HG02588 (cell line): Measurements from ENCODE around the gene AGPAT2.

Source experiments
- ATAC-seq: cut with Tn5 transposase; IDR thresholded peaks from one replicate; pipeline ENCODE4 v1.9.1; 2021; ENCODE audit warnings: mild to moderate bottlenecking, moderate library complexity; ENCODE audit not compliant: unreplicated experiment

AGPAT2 gene

DNA sequence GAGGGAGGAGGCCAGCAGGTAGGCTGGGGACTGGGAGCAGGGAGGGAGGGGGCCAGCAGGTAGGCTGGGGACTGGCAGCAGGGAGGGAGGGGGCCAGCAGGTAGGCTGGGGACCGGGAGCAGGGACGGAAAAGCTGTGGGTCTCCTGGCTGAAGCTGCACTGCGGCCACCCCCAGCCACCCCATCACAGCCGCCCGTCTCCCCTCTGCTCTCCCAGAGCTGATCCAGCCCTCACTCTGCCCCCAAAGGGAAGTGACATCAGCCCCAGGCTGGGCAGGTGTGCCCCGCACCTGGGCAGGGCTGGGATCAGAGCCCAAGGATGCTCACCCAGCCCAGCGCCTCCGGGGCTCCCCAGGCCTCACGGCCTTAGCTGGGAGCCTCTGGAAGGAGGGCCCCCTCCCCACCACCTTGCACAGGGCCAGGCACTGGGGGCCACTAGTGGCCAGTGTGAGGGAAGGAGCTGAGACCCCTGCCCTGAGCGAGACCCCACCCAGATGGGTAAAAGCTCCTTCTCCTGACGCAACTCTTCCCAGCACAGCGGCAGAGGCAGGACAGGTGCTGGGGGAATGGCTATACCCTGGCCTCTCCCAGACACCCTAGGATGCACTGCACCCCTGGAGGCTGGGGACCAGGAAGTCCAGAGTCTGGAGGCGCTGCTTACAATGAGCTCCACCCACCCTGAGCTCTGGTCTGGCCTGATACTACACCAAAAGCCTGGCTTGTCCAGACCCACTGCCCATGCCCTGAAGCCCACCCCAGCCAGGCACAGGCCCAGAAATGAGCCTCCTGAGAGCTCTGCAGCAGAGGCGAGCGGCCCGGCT lies 11.6 kb downstream of the AGPAT2 start:
- ATAC-seq = no peak

DNA sequence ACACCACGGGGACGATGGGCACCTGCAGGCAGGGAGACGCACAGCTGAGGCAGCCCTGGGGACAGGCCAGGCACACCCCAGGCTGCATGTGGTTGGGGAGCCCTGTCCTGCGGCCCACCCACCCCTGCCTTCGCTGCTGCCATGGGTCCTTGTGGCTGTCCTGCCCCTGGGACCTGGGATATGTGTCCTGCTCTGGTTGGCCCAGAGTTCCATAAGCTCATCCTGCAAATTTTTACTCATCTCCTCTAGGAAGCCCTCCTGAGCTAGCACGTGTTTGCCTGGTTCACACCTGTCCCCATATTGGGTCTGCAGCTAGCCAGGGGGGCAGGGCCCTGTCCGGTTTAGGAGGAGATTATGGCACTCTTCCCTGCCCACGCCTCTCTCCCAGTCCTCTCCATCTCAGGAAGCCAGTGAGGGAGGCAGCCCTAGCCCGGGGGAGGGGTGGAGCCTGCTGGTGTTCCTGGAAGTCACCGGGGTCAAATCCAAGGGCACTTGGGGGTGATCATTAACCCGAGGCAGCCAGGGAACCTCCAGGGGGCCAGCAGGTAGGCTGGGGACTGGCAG lies 12.4 kb downstream of the AGPAT2 start:
- no peak for ATAC-seq

DNA sequence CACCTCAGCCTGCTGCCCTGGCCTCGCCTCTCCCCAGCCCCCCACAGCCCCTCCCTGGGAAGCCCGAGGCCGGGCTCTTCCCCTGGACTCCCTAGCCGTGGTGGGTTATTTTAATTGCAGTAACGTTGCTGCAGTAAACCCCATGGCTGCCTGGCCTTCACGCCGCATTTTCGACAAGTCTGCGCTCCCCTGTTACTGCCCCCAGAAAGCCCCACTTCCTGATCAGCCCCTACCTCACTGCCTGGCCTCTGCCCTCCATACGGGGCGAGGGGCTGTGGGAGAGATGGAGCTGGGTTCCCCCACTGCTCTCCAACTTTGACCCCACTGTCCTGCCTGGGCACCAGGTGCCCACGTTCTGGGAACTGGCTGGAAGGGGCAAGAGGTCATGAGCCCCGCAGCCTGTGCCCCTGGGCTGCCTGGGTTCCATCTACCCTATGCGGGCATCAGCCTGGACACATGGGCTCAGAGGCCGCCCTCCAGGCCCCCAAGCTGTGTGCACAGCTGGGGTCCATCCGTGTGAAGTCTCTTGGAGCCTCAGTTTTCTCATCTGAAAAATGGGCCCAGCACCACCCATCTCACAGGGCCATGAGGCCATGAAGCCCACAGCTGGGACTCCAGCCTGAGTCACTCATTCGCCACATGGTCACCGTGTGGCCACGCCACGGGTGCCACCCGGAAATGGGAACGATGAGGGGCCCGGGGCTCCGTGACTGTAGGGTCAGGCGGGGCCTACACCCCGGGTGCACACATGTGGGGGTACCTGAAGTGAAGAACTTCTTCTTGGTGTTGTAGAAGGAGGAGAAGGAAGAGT lies 13.1 kb downstream of the AGPAT2 start:
- ATAC-seq = no peak

DNA sequence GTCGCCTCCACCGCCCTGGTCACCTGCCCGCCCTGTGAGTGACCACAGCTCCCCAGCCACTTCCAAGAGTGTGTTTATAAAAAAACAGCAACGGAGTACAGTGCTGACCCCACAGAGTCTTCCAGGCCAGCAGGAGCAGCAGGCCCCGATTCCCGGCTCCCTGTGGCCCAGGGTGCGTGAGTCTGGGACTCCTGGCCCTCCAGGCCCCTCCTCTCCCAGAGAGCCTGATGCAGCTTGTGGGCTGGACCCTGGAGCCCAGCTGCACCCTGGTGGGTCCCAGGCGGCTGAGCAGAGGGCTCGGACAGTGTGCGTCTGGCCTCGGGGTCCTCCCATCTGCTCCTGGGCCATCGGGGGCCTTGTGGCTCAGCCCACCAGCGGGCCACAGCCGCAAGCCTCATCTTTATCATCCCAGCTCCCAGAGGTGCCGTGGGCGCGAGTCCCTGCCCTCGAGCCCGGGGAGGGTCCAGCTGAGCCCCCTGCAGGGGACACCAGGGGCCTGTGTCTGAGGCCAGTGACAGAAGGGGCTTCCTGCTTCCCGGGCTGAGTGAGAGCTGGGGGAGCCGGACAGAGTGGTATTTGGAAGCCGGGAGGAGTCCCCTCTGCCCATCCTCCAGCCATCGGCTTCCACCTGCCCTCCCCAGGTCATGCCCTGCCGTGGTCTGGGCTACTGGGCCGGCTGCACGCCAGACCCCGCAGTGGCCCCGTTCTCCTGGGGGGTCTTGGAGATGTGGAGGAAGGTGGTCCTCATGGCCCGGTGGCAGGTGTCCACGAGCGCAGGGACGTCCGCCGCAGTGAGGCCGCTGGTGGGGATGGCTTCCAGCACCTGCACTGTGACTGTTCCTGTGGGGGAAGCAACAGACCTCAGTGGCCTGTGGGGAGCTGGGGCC lies 13.9 kb downstream of the AGPAT2 start:
- no peak for ATAC-seq

DNA sequence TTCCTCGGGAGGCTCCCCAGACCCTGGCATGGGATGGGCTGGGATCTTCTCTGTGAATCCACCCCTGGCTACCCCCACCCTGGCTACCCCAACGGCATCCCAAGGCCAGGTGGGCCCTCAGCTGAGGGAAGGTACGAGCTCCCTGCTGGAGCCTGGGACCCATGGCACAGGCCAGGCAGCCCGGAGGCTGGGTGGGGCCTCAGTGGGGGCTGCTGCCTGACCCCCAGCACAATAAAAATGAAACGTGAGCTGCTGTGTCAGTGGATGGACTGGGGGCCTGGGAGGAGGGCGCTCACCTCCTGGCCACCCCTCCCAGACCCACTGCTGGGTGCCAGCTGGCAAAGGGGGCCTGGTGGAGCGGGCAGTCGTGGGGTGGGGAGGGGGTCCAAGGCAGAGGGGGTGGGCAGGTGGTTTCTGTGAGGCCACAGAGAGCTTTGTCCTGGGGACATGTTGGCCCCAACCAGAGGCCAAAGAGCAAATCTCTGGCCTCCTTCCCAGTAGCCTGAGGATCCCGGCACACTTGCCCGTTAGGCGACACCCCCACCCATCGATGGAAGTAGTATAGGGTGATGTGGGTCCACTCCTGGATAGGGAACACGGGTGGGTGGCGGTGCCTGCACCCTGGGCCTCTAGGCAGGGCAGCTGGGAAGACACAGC lies 14.7 kb downstream of the AGPAT2 start:
- ATAC-seq = no peak

DNA sequence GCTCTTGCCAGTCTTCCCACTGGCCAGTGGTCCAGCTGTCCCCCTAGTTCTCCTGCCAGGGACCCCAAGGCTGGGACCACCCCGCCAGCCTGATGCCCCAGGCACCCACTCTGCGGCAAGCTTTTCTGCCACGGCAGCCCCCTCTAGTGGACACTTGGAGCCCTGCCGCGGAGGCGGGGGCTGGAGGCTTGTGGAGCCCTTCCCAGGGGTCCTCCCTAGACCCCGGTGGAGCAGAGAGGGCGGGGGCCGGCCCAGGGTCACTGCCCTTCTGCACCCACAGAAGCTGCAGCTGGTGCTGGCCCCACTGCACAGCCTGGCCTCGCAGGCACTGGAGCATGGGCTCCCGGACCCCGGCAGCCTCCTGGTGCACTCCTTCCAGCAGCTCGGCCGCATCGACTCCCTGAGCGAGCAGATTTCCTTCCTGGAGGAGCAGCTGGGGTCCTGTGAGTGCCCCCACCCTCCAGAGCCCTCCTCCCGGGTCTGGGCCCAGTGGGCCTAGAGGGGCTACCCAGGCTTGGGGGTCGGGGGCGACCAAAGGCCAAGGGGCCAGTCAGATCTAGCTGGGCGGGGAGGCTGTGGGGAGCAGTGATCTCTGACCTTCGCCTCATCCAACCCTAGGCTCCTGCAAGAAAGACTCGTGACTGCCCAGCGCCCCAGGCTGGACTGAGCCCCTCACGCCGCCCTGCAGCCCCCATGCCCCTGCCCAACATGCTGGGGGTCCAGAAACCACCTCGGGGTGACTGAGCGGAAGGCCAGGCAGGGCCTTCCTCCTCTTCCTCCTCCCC lies 15.4 kb downstream of the AGPAT2 start:
- no peak for ATAC-seq

DNA sequence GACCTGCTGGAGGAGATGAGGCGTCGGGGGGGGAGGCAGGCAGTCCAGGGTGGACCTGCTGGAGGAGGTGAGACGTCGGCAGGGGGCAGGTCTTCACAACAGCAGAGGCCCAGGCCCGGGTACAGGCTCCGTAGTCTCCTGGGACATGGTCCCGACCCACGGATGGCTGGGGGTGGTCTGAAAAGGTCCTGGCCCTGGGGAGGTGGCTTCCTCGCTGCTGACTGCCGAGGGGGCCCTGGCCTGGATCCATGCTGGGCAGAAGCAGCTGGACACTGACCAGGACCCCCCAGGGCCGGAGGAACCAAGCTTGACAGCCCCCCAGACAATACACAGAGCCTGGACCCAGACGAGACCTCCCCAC lies 16.0 kb downstream of the AGPAT2 start:
- no peak for ATAC-seq

DNA sequence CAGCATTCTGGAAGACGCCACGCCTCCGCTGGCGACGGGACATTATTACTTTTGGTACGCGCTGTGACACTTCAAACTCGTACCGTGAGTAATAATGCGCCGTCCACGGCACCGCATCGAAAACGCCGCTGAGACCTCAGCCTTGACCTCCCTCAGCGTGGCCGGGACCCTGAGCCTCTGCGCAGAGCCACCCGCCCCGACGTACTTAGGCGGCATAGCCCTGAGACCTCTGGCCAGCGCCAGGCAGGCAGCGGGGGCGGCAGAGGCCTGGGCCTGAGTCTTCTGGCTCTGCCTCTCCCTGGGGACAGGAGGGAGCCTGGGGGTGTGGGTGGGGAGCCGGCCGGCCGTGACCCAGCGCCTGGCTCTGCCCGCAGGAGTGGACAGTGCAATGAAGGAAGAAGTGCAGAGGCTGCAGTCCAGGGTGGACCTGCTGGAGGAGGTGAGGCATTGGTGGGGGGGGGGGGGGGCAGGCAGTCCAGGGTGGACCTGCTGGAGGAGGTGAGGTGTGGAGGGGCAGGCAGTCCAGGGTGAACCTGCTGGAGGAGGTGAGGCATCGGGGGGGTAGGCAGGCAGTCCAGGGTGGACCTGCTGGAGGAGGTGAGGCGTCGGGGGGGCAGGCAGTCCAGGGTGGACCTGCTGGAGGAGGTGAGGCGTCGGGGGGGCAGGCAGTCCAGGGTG lies 16.5 kb downstream of the AGPAT2 start:
- ATAC-seq = no peak

DNA sequence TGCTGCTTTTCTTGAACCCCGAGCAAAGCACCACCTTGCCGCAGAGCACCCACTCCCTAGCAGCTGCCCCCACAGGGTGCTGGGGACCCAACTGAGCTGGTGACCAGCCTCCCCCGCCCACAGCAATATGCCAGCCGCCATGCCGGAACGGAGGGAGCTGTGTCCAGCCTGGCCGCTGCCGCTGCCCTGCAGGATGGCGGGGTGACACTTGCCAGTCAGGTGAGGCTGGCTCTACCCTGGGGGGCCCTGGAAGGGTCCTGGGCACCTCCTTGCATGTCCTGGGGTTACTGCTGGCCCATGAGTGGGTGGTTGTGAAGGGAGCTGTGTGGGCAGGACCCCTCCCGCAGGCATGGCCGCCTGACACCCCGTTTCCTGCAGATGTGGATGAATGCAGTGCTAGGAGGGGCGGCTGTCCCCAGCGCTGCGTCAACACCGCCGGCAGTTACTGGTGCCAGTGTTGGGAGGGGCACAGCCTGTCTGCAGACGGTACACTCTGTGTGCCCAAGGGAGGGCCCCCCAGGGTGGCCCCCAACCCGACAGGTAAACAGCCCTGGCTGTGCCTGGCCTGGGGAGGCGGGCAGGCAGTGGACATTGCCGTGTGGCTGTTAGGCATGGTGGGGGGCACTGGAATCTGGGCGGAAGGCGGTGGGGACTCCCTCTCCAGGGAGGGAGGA lies 17.3 kb downstream of the AGPAT2 start:
- ATAC-seq = no peak

DNA sequence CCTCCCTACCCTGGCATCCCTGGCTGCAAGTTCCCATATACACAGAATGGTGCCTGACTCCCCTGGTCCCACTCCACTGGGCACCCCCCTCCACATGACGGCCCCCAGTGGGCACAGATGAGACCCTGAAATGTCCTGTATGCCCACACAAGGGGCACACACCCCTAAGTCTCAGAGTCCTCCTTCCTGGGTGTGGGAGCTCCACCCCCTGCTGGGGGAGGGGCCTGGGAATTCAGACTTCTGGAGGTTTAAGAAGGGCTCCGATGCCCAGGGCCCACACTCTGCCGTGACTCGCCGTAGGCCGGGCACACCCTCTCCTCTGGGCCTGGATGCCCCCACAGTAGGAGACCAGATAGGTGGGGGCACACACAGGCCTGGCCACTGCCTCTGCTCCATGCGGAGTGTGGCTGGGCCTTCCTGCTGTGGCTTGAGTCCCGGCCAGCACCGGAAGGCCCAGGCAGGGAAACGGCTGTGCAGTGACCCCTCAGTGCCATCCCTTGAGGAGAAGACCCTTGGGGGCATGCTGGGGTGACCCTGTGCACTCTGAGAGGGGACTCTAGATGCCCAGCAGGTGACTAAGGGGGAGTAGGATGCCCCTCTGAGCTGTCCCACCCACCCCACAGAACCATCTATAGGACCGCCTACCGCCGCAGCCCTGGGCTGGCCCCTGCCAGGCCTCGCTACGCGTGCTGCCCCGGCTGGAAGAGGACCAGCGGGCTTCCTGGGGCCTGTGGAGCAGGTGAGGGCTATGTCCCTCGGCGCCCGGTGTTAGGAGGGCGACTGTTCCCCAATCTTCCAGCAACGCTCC lies 18.1 kb downstream of the AGPAT2 start:
- no peak for ATAC-seq

DNA sequence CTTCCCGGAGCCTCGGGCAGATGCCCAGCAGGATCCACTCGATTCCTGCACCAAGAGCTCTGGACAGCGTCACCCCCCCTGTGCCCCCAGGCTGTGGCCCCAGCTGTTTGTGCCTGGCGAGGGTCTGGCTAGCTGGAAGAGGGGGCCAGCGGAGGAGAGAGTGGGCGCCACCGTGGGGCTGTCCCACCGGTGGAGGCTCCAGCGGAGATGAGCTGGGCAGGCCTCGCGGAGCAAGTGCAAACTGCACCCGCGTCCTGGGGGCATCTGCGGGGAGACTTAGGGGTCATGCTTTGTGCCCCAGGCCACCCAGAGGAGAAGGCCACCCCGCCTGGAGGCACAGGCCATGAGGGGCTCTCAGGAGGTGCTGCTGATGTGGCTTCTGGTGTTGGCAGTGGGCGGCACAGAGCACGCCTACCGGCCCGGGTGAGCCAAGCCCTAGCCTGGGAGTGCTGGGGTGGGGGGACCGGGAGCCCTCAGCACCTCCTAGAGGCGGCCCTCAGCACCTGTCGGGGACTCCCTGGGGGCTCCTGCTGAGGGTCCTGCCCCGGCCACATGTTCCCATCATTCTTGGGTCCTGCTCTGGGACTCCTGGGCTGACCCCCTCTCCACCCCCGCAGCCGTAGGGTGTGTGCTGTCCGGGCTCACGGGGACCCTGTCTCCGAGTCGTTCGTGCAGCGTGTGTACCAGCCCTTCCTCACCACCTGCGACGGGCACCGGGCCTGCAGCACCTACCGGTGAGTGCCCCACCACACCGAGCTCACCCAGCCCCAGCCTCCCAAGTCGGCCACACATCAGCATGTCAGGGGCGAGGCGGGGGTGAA lies 19.1 kb downstream of the AGPAT2 start:
- no peak for ATAC-seq

DNA sequence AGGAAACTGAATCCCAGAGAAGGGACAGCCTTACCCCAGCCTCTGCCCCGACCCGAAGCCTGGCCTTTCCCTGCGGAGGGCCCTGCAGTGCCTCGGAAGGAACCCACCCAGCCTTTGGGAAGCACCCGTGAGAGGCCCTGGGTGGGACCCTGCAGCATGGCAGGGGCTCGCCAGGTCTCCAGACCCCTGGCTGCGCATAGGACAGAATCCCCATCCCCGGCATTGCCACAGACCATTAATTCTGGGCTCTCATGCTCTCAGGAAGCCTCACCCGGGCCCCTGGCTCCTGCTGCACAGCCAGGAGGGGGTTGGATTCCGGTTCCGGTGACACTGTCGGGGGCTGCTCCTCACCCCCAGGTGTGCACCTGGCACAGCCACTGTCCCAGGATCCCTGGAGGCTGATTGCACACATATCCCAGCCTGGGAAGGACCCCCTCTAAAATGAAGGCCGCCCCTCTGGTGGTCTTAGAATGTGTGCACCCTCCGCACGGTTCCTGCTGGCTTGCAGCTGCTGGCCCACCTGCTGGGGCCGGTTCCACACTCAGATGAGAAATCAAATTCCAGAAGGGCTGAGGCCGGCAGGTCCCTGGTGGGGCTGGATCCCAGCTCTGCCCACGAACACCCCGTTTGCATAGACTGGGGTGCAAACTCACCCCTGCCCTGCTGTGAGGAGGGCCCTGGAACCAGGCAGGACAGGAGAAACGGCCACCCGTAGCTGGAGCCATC lies 19.9 kb downstream of the AGPAT2 start:
- ATAC-seq = no peak

DNA sequence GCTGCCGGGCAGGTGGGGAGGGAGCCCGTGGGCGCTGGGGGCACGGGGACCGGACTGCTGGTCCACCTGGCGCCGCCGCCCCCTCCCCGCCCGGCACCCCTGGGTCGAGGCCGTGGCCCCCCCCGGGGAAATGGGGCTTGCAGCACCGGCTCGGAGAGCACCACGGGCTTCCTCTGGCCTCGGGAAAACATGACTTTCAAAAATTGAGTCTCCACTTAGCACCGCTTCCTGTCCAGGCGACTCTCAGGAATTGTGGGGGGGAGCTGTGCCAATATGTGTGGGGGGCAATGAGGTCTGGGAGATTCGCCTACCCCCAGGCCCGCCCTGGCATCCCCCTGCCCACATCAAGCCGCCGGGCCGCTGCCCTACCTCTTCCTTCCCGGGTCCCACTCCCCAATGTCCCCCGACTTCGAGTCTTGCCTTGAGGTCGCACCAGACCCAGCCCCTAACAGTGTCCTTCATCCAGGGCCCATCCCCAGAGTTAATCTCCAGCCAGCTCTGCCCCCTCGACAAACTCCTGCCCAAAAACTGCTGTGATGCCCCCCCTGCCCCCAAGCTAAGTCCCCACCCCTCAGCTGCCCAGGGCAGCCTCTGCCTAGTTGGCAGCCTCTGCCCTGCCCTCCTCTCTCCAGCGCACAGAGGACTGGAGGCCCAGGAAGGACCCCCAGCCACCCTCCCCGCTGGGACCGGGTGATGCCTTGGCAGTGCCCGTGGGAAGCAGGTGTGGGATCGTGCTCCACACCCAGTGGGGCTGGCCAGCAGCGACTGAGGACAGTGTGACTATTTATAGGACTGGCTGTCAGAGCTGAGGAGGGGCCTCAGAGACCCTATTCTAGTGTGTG lies 20.7 kb downstream of the AGPAT2 start:
- ATAC-seq = no peak

DNA sequence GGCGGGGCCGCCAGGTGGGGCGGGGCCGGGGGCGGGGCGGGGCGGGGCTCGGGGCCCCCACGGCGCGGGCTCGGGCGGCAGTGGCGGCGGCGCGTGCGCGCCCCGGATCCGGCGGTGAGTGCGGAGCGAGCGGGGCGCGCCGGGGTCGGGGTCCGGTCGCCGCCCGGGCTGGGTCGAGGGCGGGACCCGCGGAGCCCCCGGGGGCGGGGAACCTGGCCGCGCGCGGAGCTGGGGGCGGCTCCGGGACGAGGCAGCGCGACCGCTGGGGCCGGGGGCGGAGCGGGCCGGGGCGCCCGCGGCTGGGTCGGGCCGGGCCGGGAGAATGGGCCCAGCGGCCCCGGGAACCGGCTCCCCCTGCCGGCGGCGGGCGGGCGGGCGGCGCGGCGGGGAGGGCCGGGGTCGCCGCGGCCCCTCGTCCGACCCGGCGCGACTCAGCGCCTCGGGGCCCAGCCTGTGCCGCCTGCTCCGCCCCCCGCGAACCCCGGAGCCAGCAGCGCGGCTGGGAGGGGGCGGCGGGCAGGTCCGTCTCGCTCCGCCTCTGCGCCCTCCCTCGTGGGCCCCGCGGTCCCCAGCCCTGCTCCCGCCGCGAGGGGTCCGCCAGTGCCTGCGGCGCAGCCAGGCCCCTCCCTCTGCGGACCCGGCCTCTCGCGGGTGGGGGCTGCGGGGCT lies 21.4 kb downstream of the AGPAT2 start:
- no peak for ATAC-seq
